ENCODE measurements around the gene COL9A3. TPM values are rescaled to one million over a fixed set of nuclear protein-coding genes. Genes with fewer than 3 reads are reported as not detected.

The COL9A3 gene
- total RNA-seq, 1 donor: not detected

GRCh38 chr20:62837790-62838127 lies 20.9 kb downstream of the COL9A3 start:
- no peak overlapping the region for H3K4me3 ChIP-seq (ENCODE audit: insufficient read depth, low read length)
- no peak overlapping the region for H2AFZ ChIP-seq (ENCODE audit: low read length)
- no peaks in the 10 kb centered on the region for H3K36me3 ChIP-seq (ENCODE audit: insufficient read depth, low read length)
- H3K4me1 ChIP-seq (ENCODE audit: insufficient read depth, low read length): no peaks in the 10 kb centered on the region
- no peak for DNase-seq (ENCODE audit: insufficient read length, low spot score, missing footprints)
- H3K9me3 ChIP-seq (ENCODE audit: low read depth, low read length): no peaks in the 10 kb centered on the region
- TF ChIP-seq, protein P1, sequence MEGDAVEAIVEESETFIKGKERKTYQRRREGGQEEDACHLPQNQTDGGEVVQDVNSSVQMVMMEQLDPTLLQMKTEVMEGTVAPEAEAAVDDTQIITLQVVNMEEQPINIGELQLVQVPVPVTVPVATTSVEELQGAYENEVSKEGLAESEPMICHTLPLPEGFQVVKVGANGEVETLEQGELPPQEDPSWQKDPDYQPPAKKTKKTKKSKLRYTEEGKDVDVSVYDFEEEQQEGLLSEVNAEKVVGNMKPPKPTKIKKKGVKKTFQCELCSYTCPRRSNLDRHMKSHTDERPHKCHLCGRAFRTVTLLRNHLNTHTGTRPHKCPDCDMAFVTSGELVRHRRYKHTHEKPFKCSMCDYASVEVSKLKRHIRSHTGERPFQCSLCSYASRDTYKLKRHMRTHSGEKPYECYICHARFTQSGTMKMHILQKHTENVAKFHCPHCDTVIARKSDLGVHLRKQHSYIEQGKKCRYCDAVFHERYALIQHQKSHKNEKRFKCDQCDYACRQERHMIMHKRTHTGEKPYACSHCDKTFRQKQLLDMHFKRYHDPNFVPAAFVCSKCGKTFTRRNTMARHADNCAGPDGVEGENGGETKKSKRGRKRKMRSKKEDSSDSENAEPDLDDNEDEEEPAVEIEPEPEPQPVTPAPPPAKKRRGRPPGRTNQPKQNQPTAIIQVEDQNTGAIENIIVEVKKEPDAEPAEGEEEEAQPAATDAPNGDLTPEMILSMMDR (IDR thresholded peaks at IDR 0.05; ENCODE audit: extremely low read depth, low read depth, low read length): no peak
- no peaks in the 10 kb centered on the region for H3K79me2 ChIP-seq (ENCODE audit: insufficient read depth, low read length)
- H3K27me3 ChIP-seq (ENCODE audit: insufficient read depth, low read length): peaks cover 67% of the 10 kb centered on the region
- H3K27ac ChIP-seq (ENCODE audit: low read depth, low read length): no peak overlapping the region
- no peak overlapping the region for H3K4me2 ChIP-seq (ENCODE audit: insufficient read depth, low read length)
- H4K20me1 ChIP-seq (ENCODE audit: insufficient read depth, low read length): no peaks in the 10 kb centered on the region

- Histone ChIP-seq H3K4me3 (ENCODE audit: insufficient read depth, low read length) (no peak overlapping the region), H3K4me2 (ENCODE audit: insufficient read depth, low read length) (no peak overlapping the region), H3K27me3 (ENCODE audit: insufficient read depth, low read length) (peaks cover 62% of the 10 kb centered on the region), H4K20me1 (ENCODE audit: insufficient read depth, low read length) (no peaks in the 10 kb centered on the region), H3K4me1 (ENCODE audit: insufficient read depth, low read length) (no peaks in the 10 kb centered on the region), H2AFZ (ENCODE audit: low read length) (no peak overlapping the region), H3K79me2 (ENCODE audit: insufficient read depth, low read length) (no peaks in the 10 kb centered on the region), H3K27ac (ENCODE audit: low read depth, low read length) (no peak overlapping the region), H3K36me3 (ENCODE audit: insufficient read depth, low read length) (no peaks in the 10 kb centered on the region), H3K9me3 (ENCODE audit: low read depth, low read length) (no peaks in the 10 kb centered on the region)
- peak; percentile 58 for DNase-seq (ENCODE audit: insufficient read length, low spot score, missing footprints)
- TF ChIP-seq, protein P1 (IDR thresholded peaks at IDR 0.05; ENCODE audit: extremely low read depth, low read depth, low read length): no peak
Measured at GRCh38 chr20:62838128-62838891, 21.5 kb downstream of the COL9A3 start.

GRCh38 chr20:62839261-62839660 lies 22.4 kb downstream of the COL9A3 start:
- Histone ChIP-seq H3K27me3 (ENCODE audit: insufficient read depth, low read length) (peaks cover 59% of the 10 kb centered on the region), H3K27ac (ENCODE audit: low read depth, low read length) (no peak overlapping the region), H3K4me2 (ENCODE audit: insufficient read depth, low read length) (no peak overlapping the region), H3K9me3 (ENCODE audit: low read depth, low read length) (no peaks in the 10 kb centered on the region), H4K20me1 (ENCODE audit: insufficient read depth, low read length) (no peaks in the 10 kb centered on the region), H3K4me3 (ENCODE audit: insufficient read depth, low read length) (no peak overlapping the region), H2AFZ (ENCODE audit: low read length) (no peak overlapping the region), H3K4me1 (ENCODE audit: insufficient read depth, low read length) (no peaks in the 10 kb centered on the region), H3K36me3 (ENCODE audit: insufficient read depth, low read length) (no peaks in the 10 kb centered on the region), H3K79me2 (ENCODE audit: insufficient read depth, low read length) (no peaks in the 10 kb centered on the region)
- TF ChIP-seq, protein P1 (IDR thresholded peaks at IDR 0.05; ENCODE audit: extremely low read depth, low read depth, low read length): no peak
- peak; percentile 29 for DNase-seq (ENCODE audit: insufficient read length, low spot score, missing footprints)

DNA sequence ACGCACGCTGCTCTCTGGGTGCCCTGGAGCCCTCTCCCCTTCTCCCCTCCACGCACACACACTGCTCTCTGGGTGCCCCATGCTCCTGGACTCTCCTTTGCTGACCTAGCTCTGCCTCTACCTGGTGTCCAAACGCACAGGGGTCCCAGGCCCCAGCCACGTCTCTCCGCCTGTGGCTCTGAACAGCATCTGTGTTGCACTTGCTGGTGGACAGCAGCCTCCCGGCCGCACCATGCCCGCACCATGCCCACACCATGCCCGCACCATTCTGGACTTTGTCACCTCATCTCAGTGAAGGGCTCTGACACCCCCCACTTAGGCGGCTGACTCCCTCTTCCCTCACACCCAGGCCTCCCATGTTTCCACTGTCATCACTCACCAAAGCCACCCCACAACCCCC lies 23.0 kb downstream of the COL9A3 start:
- Histone ChIP-seq H2AFZ (ENCODE audit: low read length) (no peak overlapping the region), H3K27ac (ENCODE audit: low read depth, low read length) (no peak overlapping the region), H3K4me1 (ENCODE audit: insufficient read depth, low read length) (no peaks in the 10 kb centered on the region), H3K27me3 (ENCODE audit: insufficient read depth, low read length) (peaks cover 56% of the 10 kb centered on the region), H4K20me1 (ENCODE audit: insufficient read depth, low read length) (no peaks in the 10 kb centered on the region), H3K79me2 (ENCODE audit: insufficient read depth, low read length) (no peaks in the 10 kb centered on the region), H3K4me2 (ENCODE audit: insufficient read depth, low read length) (no peak overlapping the region), H3K4me3 (ENCODE audit: insufficient read depth, low read length) (no peak overlapping the region), H3K36me3 (ENCODE audit: insufficient read depth, low read length) (no peaks in the 10 kb centered on the region), H3K9me3 (ENCODE audit: low read depth, low read length) (no peaks in the 10 kb centered on the region)
- TF ChIP-seq, protein P1 (IDR thresholded peaks at IDR 0.05; ENCODE audit: extremely low read depth, low read depth, low read length): no peak
- DNase-seq (ENCODE audit: insufficient read length, low spot score, missing footprints): no peak
